Neural crest cell (in vitro differentiated cells): Measurements from ENCODE around the gene UBL3. TPM values are rescaled to one million over a fixed set of nuclear protein-coding genes. Genes with fewer than 3 reads are reported as not detected.

Source experiments
- DNase-seq: peaks from one replicate; pipeline ENCODE4 v3.0.0; 2021; ENCODE audit warnings: low read depth, mixed read lengths, low spot score
- H3K27ac Mint-ChIP-seq: one replicate; pipeline ENCODE4 v1.8.0; 2021; ENCODE audit warnings: mild to moderate bottlenecking, mixed read lengths; ENCODE audit not compliant: unreplicated experiment
- H3K27me3 Mint-ChIP-seq: 2 replicates; pipeline ENCODE4 v1.8.0; 2021; ENCODE audit warnings: low read depth, mild to moderate bottlenecking, mixed read lengths
- H3K36me3 Mint-ChIP-seq: 2 replicates; pipeline ENCODE4 v1.8.0; 2021; ENCODE audit warnings: low read depth, mild to moderate bottlenecking, mixed read lengths
- H3K4me1 Mint-ChIP-seq: 2 replicates; pipeline ENCODE4 v1.8.0; 2021; ENCODE audit warnings: mixed read lengths
- H3K4me3 Mint-ChIP-seq: one replicate; pipeline ENCODE4 v1.8.0; 2021; ENCODE audit warnings: mild to moderate bottlenecking, mixed read lengths
- H3K9me3 Mint-ChIP-seq: 2 replicates; pipeline ENCODE4 v1.8.0; 2021; ENCODE audit warnings: mixed read lengths
- total RNA-seq: library from RNA; stranded (reverse); gene quantifications from 2 replicates; pipeline ENCODE4 v1.2.1, GENCODE V29; 2021
- TF ChIP-seq, protein P1 (sequence below): fragments of 200-600 bp; sonication (generic); conservative IDR thresholded peaks from 2 replicates; pipeline ENCODE4 v1.5.0; 2021; ENCODE audit warnings: antibody characterized with exemption, mild to moderate bottlenecking

The UBL3 gene
- total RNA-seq, 1 donor from 2014 or later: 35.5 TPM

DNA sequence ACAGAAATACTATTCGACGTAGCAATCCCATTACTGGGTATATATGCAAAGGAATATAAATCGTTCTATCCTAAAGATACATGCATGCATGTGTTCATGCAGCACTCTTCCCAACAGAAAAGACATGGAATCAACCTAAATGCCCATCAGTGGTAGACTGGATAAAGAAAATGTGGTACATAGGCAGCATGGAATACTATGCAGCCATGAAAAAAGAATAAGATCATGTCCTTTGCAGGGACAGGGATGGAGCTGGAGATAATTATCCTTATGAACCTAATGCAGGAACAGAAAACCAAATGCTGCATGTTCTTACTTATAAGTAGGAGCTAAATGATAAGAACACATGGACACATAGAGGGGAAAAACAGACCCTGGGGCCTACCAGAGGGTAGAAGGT lies 89.3 kb downstream of the UBL3 start:
- H3K27ac Mint-ChIP-seq: no peak overlapping the region
- TF ChIP-seq, protein P1, sequence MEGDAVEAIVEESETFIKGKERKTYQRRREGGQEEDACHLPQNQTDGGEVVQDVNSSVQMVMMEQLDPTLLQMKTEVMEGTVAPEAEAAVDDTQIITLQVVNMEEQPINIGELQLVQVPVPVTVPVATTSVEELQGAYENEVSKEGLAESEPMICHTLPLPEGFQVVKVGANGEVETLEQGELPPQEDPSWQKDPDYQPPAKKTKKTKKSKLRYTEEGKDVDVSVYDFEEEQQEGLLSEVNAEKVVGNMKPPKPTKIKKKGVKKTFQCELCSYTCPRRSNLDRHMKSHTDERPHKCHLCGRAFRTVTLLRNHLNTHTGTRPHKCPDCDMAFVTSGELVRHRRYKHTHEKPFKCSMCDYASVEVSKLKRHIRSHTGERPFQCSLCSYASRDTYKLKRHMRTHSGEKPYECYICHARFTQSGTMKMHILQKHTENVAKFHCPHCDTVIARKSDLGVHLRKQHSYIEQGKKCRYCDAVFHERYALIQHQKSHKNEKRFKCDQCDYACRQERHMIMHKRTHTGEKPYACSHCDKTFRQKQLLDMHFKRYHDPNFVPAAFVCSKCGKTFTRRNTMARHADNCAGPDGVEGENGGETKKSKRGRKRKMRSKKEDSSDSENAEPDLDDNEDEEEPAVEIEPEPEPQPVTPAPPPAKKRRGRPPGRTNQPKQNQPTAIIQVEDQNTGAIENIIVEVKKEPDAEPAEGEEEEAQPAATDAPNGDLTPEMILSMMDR: no peak
- H3K27me3 Mint-ChIP-seq: no peaks in the 10 kb centered on the region
- no peak for DNase-seq
- H3K4me1 Mint-ChIP-seq: peaks cover 5% of the 10 kb centered on the region
- H3K4me3 Mint-ChIP-seq: no peak overlapping the region
- peaks cover 8% of the 10 kb centered on the region for H3K9me3 Mint-ChIP-seq
- peaks cover 25% of the 10 kb centered on the region for H3K36me3 Mint-ChIP-seq

DNA sequence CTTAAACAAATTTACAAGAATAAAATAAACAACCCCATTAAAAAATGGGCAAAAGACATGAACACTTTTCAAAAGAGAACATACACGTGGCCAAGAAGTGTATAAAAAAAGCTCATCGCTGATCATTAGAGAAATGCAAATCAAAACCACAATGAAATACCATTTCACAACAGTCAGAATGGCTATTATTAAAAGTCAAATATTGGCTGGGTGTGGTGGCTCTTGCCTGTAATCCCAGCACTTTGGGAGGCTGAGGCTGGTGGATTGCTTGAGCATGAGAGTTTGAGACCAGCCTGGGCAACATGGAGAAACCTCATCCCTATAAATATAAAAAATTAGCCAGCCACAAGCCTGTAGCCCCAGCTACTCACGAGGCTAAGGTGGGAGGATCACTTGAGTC lies 89.9 kb downstream of the UBL3 start:
- no peak overlapping the region for H3K4me3 Mint-ChIP-seq

DNA sequence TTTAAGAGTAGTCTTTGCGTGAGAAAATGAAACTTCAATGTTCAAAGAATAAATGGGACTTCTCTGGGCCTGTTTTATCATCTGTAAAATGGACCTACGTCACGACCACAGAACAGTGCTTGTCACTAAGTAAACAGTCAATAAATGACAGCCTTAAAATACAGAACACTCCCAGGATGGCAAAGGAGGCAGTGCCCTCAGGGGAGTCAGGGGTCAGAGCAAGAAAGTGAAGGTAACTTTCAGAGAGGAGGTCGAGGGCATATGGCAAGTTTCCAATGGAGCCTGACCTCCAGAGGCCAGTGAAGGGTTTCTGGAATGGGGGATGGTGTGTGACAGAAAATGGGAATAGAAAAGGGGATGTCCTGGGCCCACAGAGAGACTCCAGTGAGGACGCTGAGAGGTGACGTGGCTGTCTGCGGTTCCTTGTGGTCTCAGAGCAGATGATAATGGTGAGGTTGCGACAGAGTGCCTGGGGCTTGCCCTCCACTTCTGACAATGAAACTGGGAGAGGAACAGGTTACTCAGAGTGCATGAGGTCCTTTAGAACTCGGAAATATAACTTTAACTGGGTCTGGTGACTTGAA lies 91.8 kb downstream of the UBL3 start:
- peaks cover 21% of the 10 kb centered on the region for H3K36me3 Mint-ChIP-seq

More for the DNA sequence above, 89.9 kb downstream of the UBL3 start:
- H3K4me1 Mint-ChIP-seq: peaks cover 5% of the 10 kb centered on the region
- TF ChIP-seq, protein P1: no peak
- H3K36me3 Mint-ChIP-seq: peaks cover 25% of the 10 kb centered on the region
- no peak for DNase-seq
- H3K27ac Mint-ChIP-seq: no peak overlapping the region
- peaks cover 8% of the 10 kb centered on the region for H3K9me3 Mint-ChIP-seq
- no peaks in the 10 kb centered on the region for H3K27me3 Mint-ChIP-seq

DNA sequence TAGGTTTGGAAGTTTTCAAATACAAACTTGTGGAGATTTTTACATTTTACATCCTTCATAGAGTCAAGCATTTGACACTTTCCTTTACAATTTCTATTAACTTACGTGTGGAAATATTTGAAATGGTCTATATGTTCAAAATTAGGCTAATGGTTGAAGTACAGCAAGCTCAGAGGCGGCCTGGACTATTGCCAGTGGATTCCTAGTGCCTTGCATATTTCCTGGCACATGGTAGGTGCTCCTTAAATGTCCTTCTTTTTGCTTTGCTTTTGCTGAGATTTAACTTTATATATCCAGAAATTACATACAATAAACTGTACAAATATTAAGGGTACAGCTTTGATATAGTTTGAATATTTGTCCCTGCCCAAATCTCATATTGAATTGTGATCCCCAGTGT lies 93.9 kb downstream of the UBL3 start:
- Mint-ChIP-seq H3K36me3 (peaks cover 12% of the 10 kb centered on the region), H3K4me3 (no peak overlapping the region), H3K27ac (no peak overlapping the region), H3K4me1 (peaks cover 20% of the 10 kb centered on the region), H3K27me3 (no peaks in the 10 kb centered on the region), H3K9me3 (peaks cover 8% of the 10 kb centered on the region)
- TF ChIP-seq, protein P1: no peak
- no peak for DNase-seq

More for the DNA sequence above, 91.8 kb downstream of the UBL3 start:
- H3K27ac Mint-ChIP-seq: peak overlapping the region; percentile 3
- no peaks in the 10 kb centered on the region for H3K27me3 Mint-ChIP-seq
- peaks cover 18% of the 10 kb centered on the region for H3K4me1 Mint-ChIP-seq
- H3K4me3 Mint-ChIP-seq: no peak overlapping the region
- peaks cover 8% of the 10 kb centered on the region for H3K9me3 Mint-ChIP-seq
- no peak for DNase-seq
- TF ChIP-seq, protein P1: no peak

DNA sequence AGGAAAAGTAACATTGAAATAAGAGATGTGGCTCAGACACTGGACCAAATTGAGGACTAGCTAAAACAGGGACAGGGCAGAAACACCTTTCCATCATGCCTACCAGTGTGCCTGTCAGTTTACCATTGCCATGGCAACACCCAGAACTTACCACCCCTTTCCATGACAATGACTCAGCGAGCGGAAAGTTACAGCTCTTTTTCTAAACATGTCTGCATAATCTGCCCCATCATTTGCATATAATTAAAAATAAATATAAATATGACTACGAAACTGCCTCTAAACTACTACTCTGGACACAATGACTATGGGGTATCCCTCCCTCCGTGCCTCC lies 96.0 kb downstream of the UBL3 start:
- DNase-seq: no peak
- H3K27ac Mint-ChIP-seq: no peak overlapping the region
- H3K36me3 Mint-ChIP-seq: no peaks in the 10 kb centered on the region
- H3K27me3 Mint-ChIP-seq: no peaks in the 10 kb centered on the region
- H3K9me3 Mint-ChIP-seq: no peaks in the 10 kb centered on the region
- TF ChIP-seq, protein P1: no peak
- H3K4me3 Mint-ChIP-seq: no peak overlapping the region
- peaks cover 24% of the 10 kb centered on the region for H3K4me1 Mint-ChIP-seq
